Thyroid gland (tissue), 4 donors: Measurements from ENCODE around the gene PLCB4. TPM values are rescaled to one million over a fixed set of nuclear protein-coding genes. Genes with fewer than 3 reads are reported as not detected.
"Not testable (repeated sequence)": the region's sequence is repeated elsewhere in the genome, so short reads cannot be mapped to it uniquely, and the experiment has no call there.

Source experiments
- DNase-seq, 2 donors: peaks; one replicate each; pipeline ENCODE4 v3.0.0-alpha.2; 2019
- H3K27ac ChIP-seq, 3 donors: fragments of 200-600 bp; sonication (generic); 1 replicate in 2 of 3; 2 replicates in 1 of 3; pipeline ENCODE4 v1.5.1; 2016 to 2019; ENCODE audit warnings: mild to moderate bottlenecking in 1 of 3, moderate library complexity in 1 of 3
- H3K27me3 ChIP-seq: fragments of 200-600 bp; sonication (generic); one replicate; pipeline ENCODE4 v1.5.1; 2019
- H3K36me3 ChIP-seq, 2 donors: fragments of 200-600 bp; sonication (generic); one replicate each; pipeline ENCODE4 v1.5.1; 2016 to 2019
- H3K4me1 ChIP-seq, 2 donors: fragments of 200-600 bp; sonication (generic); one replicate each; pipeline ENCODE4 v1.5.1; 2017 to 2019
- H3K4me3 ChIP-seq, 3 donors: fragments of 200-600 bp; sonication (generic); replicated peaks in 1 of 3; 1 replicate in 2 of 3; 2 replicates in 1 of 3; pipeline ENCODE4 v1.5.1; 2016; ENCODE audit warnings: mild to moderate bottlenecking in 1 of 3
- H3K9me3 ChIP-seq: fragments of 200-600 bp; sonication (generic); one replicate; pipeline ENCODE4 v1.5.1; 2017
- POLR2A ChIP-seq, 2 donors: fragments of 450-650 bp; IDR thresholded peaks; one replicate each; pipeline ENCODE4 v1.6.1; 2017; ENCODE audit warnings: antibody characterized with exemption in 2 of 2, mild to moderate bottlenecking in 2 of 2, moderate library complexity in 1 of 2
- WGBS, 2 donors: methylation state at CpG; one replicate each; pipeline ENCODE4 v1.1.5; 2017; 5-methylcytosine and 5-hydroxymethylcytosine counted together
- intact Hi-C: fragments of 100-400 bp; cut with DNase I; formaldehyde crosslinking; loops from one replicate; pipeline ENCODE4 v1.15.1; 2023
- total RNA-seq, 4 donors: library from RNA; depleted of rRNA; stranded (reverse); fragments of >200 nt; gene quantifications; one replicate each; pipeline ENCODE4 v1.2.3, GENCODE V29; 2016
- TF ChIP-seq, protein P1 (sequence below), 6 experiments: fragments of 200-600 bp in 3 of 6; fragments of 450-650 bp in 3 of 6; sonication (generic) in 3 of 6; IDR thresholded peaks; one replicate each; pipeline ENCODE4 v1.5.1; 2016 to 2019; ENCODE audit warnings: antibody characterized with exemption in 6 of 6, mild to moderate bottlenecking in 2 of 6, inconsistent platforms in 1 of 6, moderate library complexity in 1 of 6

Gene PLCB4
- total RNA-seq, 4 donors from 2014 or later = 50.9 to 77.9 (median 67.9) TPM

GRCh38 chr20:9147547-9148024 is 78.7 kb downstream of the PLCB4 start:
- H3K4me3 ChIP-seq = no peak overlapping the region
- H3K27me3 ChIP-seq = no peaks in the 10 kb centered on the region
- H3K9me3 ChIP-seq = no peaks in the 10 kb centered on the region
- 96 to 98% methylated on average over 2 of the region's 2 CpGs for WGBS, 2 donors
- H3K36me3 ChIP-seq = no peaks in the 10 kb centered on the region
- H3K27ac ChIP-seq = no peak overlapping the region
- TF ChIP-seq, protein P1, sequence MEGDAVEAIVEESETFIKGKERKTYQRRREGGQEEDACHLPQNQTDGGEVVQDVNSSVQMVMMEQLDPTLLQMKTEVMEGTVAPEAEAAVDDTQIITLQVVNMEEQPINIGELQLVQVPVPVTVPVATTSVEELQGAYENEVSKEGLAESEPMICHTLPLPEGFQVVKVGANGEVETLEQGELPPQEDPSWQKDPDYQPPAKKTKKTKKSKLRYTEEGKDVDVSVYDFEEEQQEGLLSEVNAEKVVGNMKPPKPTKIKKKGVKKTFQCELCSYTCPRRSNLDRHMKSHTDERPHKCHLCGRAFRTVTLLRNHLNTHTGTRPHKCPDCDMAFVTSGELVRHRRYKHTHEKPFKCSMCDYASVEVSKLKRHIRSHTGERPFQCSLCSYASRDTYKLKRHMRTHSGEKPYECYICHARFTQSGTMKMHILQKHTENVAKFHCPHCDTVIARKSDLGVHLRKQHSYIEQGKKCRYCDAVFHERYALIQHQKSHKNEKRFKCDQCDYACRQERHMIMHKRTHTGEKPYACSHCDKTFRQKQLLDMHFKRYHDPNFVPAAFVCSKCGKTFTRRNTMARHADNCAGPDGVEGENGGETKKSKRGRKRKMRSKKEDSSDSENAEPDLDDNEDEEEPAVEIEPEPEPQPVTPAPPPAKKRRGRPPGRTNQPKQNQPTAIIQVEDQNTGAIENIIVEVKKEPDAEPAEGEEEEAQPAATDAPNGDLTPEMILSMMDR (IDR thresholded peaks at IDR 0.05) = no peak
- no peak for TF ChIP-seq POLR2A (IDR thresholded peaks at IDR 0.05)
- peaks cover 0 to 5% of the 10 kb centered on the region in 2 donors for H3K4me1 ChIP-seq
- DNase-seq = no peak
- intact Hi-C loops = no loop called here

DNA sequence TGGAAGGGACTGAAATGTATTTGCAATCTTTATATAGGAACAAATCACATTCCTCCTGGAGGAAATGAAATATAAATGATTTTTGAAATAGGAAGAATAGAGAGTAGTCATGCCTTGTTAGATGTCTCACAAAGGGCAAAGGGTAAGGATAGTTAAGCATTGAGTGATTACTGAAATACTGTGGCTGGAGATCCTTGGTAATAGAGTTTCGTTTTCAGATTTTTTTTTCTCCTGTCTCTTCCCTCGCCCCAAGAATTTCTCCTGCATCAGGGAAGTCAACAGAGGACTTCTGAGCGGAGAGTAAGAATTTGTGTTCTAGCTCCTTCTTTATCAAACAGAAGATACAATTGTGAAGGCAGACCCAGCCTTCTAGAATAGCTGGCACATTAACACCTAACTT is 79.4 kb downstream of the PLCB4 start:
- Histone ChIP-seq H3K27ac (no peak overlapping the region), H3K4me3 (no peak overlapping the region), H3K36me3 (no peaks in the 10 kb centered on the region), H3K9me3 (no peaks in the 10 kb centered on the region), H3K4me1 (peaks cover 0 to 5% of the 10 kb centered on the region in 2 donors), H3K27me3 (no peaks in the 10 kb centered on the region)
- DNase-seq = no peak
- TF ChIP-seq POLR2A (IDR thresholded peaks at IDR 0.05) = no peak
- TF ChIP-seq, protein P1 (IDR thresholded peaks at IDR 0.05) = no peak
- 92 to 93% methylated on average over 3 of the region's 3 CpGs for WGBS, 2 donors
- intact Hi-C loops = no loop called here

DNA sequence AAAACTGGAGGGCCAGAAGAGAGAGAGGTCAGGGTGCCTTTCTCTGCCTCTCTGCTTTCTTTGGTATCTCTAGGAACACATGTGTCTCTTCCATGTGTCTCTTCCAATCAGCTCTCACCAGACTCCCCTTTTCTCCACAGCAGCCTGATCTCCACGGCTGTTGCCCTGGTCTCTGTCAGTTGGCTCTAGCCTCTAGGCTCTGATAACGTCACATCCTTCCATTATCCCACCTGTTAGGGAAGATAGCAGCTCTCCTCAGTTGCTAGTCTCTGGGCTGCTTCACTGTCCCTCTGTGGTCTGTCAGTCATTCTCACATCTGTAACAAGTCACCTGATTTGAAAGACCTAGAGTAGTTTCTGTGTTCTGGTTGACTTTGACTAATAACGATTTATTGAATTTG is 80.2 kb downstream of the PLCB4 start:
- TF ChIP-seq POLR2A (IDR thresholded peaks at IDR 0.05) = no peak
- TF ChIP-seq, protein P1 (IDR thresholded peaks at IDR 0.05) = no peak
- no peak for DNase-seq
- no peaks in the 10 kb centered on the region for H3K36me3 ChIP-seq
- no peak overlapping the region for H3K27ac ChIP-seq
- 89 to 96% methylated on average over 3 of the region's 3 CpGs for WGBS, 2 donors
- H3K9me3 ChIP-seq = no peaks in the 10 kb centered on the region
- no peaks in the 10 kb centered on the region for H3K27me3 ChIP-seq
- H3K4me1 ChIP-seq = peaks cover 0 to 5% of the 10 kb centered on the region in 2 donors
- intact Hi-C loops = no loop called here
- no peak overlapping the region for H3K4me3 ChIP-seq

DNA sequence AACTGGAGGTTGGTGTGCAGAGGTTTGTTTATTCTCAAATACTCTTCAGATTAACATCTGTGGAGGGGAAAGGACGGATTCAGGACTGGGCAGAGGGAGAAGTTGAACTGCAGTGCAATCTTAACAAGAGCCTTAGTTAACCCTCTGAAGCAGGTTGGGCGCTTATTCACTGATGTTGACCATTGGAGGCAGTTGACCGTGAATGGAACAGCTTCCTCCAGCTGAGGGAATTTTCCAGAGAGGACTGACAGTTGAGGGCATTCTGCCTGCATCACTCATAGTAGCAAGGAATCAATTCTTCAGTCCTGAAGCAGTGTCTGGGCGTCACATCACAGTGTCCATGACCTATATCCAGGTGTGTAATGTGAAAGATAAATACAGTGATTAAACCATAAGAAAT is 80.9 kb downstream of the PLCB4 start:
- H3K36me3 ChIP-seq = no peaks in the 10 kb centered on the region
- H3K9me3 ChIP-seq = no peaks in the 10 kb centered on the region
- no peak overlapping the region for H3K4me3 ChIP-seq
- intact Hi-C loops = no loop called here
- peaks cover 0 to 5% of the 10 kb centered on the region in 2 donors for H3K4me1 ChIP-seq
- H3K27me3 ChIP-seq = no peaks in the 10 kb centered on the region
- TF ChIP-seq, protein P1 (IDR thresholded peaks at IDR 0.05) = no peak
- H3K27ac ChIP-seq = no peak overlapping the region
- 61 to 64% methylated on average over 4 of the region's 4 CpGs for WGBS, 2 donors
- DNase-seq = peak in 1 of 2 donors; percentile 5

DNA sequence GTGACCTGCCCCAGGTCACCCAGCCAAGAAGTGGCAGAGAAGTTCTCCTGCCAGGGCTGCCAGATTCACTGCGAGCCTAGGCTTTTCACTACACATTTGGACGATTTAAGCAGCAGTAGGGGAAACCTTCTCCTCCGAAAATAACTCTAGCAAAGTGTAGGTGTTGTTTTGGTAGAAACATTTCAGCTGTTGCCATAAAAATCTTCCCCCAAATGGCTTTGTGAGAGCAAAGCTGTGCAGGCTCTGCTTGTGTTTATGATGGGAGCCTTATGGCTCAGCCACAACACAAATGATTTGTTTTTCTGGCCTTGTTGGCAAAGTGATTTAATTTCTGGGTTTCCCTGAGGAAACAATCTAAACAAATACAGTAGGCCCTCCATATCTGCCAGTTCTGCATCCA is 81.8 kb downstream of the PLCB4 start:
- Histone ChIP-seq H3K9me3 (no peaks in the 10 kb centered on the region), H3K27ac (no peak overlapping the region), H3K27me3 (no peaks in the 10 kb centered on the region), H3K4me3 (no peak overlapping the region), H3K4me1 (peaks cover 0 to 5% of the 10 kb centered on the region in 2 donors), H3K36me3 (no peaks in the 10 kb centered on the region)
- WGBS, 2 donors = 82 to 83% methylated on average over 3 of the region's 3 CpGs
- TF ChIP-seq, protein P1 (IDR thresholded peaks at IDR 0.05) = no peak
- no peak for TF ChIP-seq POLR2A (IDR thresholded peaks at IDR 0.05)
- DNase-seq = no peak
- intact Hi-C loops = no loop called here

DNA sequence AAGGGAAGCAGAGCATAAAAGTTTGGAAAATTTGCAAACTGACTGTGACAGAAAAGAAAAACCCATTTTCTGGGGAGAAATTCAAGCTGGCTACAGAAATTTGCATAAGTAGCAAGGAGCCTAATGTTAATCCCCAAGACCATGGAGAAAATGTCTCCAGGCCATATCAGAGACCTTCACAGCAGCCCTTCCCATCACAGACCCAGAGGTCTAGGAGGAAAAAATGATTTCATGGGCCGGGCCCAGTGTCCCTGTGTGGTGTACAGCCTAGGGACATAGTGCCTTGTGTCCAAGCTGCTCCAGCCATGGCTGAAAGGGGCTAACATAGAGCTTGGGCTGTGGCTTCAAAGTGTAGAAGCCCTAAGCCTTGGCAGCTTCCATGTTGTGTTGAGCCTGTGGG is 83.3 kb downstream of the PLCB4 start:
- intact Hi-C loops, H3K9me3 ChIP-seq, H3K4me1 ChIP-seq, H3K27me3 ChIP-seq, H3K36me3 ChIP-seq, DNase-seq, H3K27ac ChIP-seq, H3K4me3 ChIP-seq: not testable (repeated sequence)
- WGBS, 2 donors = 0 to 50% methylated on average over 1 of the region's 1 CpG
